ES-I3 (cell line): Measurements from ENCODE around the gene FAM200A.
"Not testable (repeated sequence)": the region's sequence is repeated elsewhere in the genome, so short reads cannot be mapped to it uniquely, and the experiment has no call there.

Experiments
- H3K36me3 ChIP-seq: 2 replicates; pipeline ENCODE4 v1.6.1; 2013; ENCODE audit warnings: mild to moderate bottlenecking, low read length, control low read depth, moderate library complexity; ENCODE audit not compliant: insufficient read depth
- H3K4me1 ChIP-seq: 2 replicates; pipeline ENCODE4 v1.6.1; 2013; ENCODE audit warnings: mild to moderate bottlenecking, control low read depth, low read length; ENCODE audit not compliant: insufficient read depth
- H3K9ac ChIP-seq: 2 replicates; pipeline ENCODE4 v1.6.1; 2013; ENCODE audit warnings: low read depth, mild to moderate bottlenecking, low read length, moderate library complexity
- H3K9me3 ChIP-seq: 2 replicates; pipeline ENCODE4 v1.6.1; 2013; ENCODE audit warnings: mild to moderate bottlenecking, low read length, moderate library complexity; ENCODE audit not compliant: control insufficient read depth, insufficient read depth

The FAM200A gene

GRCh38 chr7:99543916-99544315 is 8.0 kb downstream of the FAM200A start:
- no peaks in the 10 kb centered on the region for H3K9me3 ChIP-seq
- no peaks in the 10 kb centered on the region for H3K4me1 ChIP-seq
- no peaks in the 10 kb centered on the region for H3K36me3 ChIP-seq
- H3K9ac ChIP-seq: no peak overlapping the region

GRCh38 chr7:99543081-99543671 is 8.7 kb downstream of the FAM200A start:
- Histone ChIP-seq H3K9me3 (no peaks in the 10 kb centered on the region), H3K36me3 (no peaks in the 10 kb centered on the region), H3K9ac (no peak overlapping the region), H3K4me1 (no peaks in the 10 kb centered on the region)

- Histone ChIP-seq H3K9me3 (no peaks in the 10 kb centered on the region), H3K4me1 (no peaks in the 10 kb centered on the region), H3K9ac (no peak overlapping the region), H3K36me3 (no peaks in the 10 kb centered on the region)
These were observed 10.7 kb downstream of the FAM200A start for GRCh38 chr7:99541212-99541611.

- H3K9me3 ChIP-seq: no peaks in the 10 kb centered on the region
- no peak overlapping the region for H3K9ac ChIP-seq
- no peaks in the 10 kb centered on the region for H3K36me3 ChIP-seq
- no peaks in the 10 kb centered on the region for H3K4me1 ChIP-seq
These were observed 11.4 kb downstream of the FAM200A start for GRCh38 chr7:99540542-99540941.

- Histone ChIP-seq H3K9ac (no peak overlapping the region), H3K36me3 (no peaks in the 10 kb centered on the region), H3K9me3 (no peaks in the 10 kb centered on the region), H3K4me1 (no peaks in the 10 kb centered on the region)
These were observed 12.6 kb downstream of the FAM200A start for GRCh38 chr7:99539213-99539811.

GRCh38 chr7:99535667-99536066 is 16.2 kb downstream of the FAM200A start:
- Histone ChIP-seq H3K36me3 (peaks cover 27% of the 10 kb centered on the region), H3K4me1 (no peaks in the 10 kb centered on the region), H3K9ac (no peak overlapping the region), H3K9me3 (peaks cover 30% of the 10 kb centered on the region)

- no peak overlapping the region for H3K9ac ChIP-seq
- H3K4me1 ChIP-seq: no peaks in the 10 kb centered on the region
- H3K36me3 ChIP-seq: peaks cover 44% of the 10 kb centered on the region
- H3K9me3 ChIP-seq: peaks cover 42% of the 10 kb centered on the region
These were observed 20.6 kb downstream of the FAM200A start for GRCh38 chr7:99531354-99531765.

- Histone ChIP-seq H3K4me1 (no peaks in the 10 kb centered on the region), H3K9ac (no peak overlapping the region), H3K9me3 (peaks cover 13% of the 10 kb centered on the region), H3K36me3 (peaks cover 24% of the 10 kb centered on the region)
These were observed 26.0 kb downstream of the FAM200A start for GRCh38 chr7:99525713-99526440.

- H3K36me3 ChIP-seq: peaks cover 18% of the 10 kb centered on the region; the same call in 1 of the 2 replicates
- no peak overlapping the region for H3K9ac ChIP-seq
- H3K9me3 ChIP-seq: no peaks in the 10 kb centered on the region
- no peaks in the 10 kb centered on the region for H3K4me1 ChIP-seq
These were observed 30.5 kb downstream of the FAM200A start for GRCh38 chr7:99521399-99521798.

GRCh38 chr7:99514050-99514449 is 37.9 kb downstream of the FAM200A start:
- Histone ChIP-seq H3K4me1 (no peaks in the 10 kb centered on the region), H3K9me3 (no peaks in the 10 kb centered on the region), H3K36me3 (peaks cover 12% of the 10 kb centered on the region), H3K9ac (no peak overlapping the region)

- peak overlapping the region; percentile 91 for H3K9ac ChIP-seq
These were observed 46.6 kb downstream of the FAM200A start for GRCh38 chr7:99505324-99505662.

GRCh38 chr7:99504603-99505323 is 47.2 kb downstream of the FAM200A start, which contains the start of gene ZKSCAN5:
ZKSCAN5 (plus strand) TSS chr7:99504662; CDS start chr7:99506045, 1,383 bp downstream.
- Histone ChIP-seq H3K9me3 (no peaks in the 10 kb centered on the region), H3K9ac (peak within 1 kb of the TSS; percentile 91), H3K4me1 (no peaks in the 10 kb centered on the region), H3K36me3 (no peaks in the 10 kb centered on the region)

More at GRCh38 chr7:99505324-99505662, 46.6 kb downstream of the FAM200A start:
- Histone ChIP-seq H3K9me3 (no peaks in the 10 kb centered on the region), H3K36me3 (no peaks in the 10 kb centered on the region), H3K4me1 (no peaks in the 10 kb centered on the region)

- Histone ChIP-seq H3K9ac (peak overlapping the region; percentile 91; the same call in 1 of the 2 replicates), H3K9me3 (no peaks in the 10 kb centered on the region), H3K36me3 (no peaks in the 10 kb centered on the region), H3K4me1 (no peaks in the 10 kb centered on the region)
These were observed 47.7 kb downstream of the FAM200A start for GRCh38 chr7:99504281-99504602.

GRCh38 chr7:99501236-99501635 is 50.7 kb downstream of the FAM200A start:
- not testable (repeated sequence) for H3K36me3 ChIP-seq, H3K9me3 ChIP-seq, H3K4me1 ChIP-seq
- H3K9ac ChIP-seq: peak overlapping the region; percentile 81; the same call in 1 of the 2 replicates
